GM12878 (cell line): ENCODE data around the gene CFDP1. TPM values are rescaled to one million over a fixed set of nuclear protein-coding genes. Genes with fewer than 3 reads are reported as not detected.

Experiments
- ATAC-seq: fragments of 200-7000 bp; cut with Tn5 transposase; 3 replicates; pipeline ENCODE4 v1.9.1; 2020; ENCODE audit warnings: mild to moderate bottlenecking, moderate library complexity
- BruUV-seq: library from RNA; stranded (reverse); fragments of 400-500 nt; replicated peaks from 2 replicates; lab custom pipeline; 2021; lab: Mats Ljungman, UMichigan
- CTCF ChIA-PET: fragments of 300-600 bp; sonication (Branson Sonifier 250); formaldehyde crosslinking; extraction: SDS; loops from one replicate; lab custom pipeline; 2021; ENCODE audit warnings: inconsistent platforms; lab: Yijun Ruan, JAX
- POLR2A ChIA-PET: fragments of 350-600 bp; formaldehyde crosslinking; extraction: SDS; loops from one replicate; lab custom pipeline; 2021; ENCODE audit warnings: inconsistent platforms; lab: Charles Lee
- RAD21 ChIA-PET: fragments of 300-600 bp; sonication (Branson Sonifier 250); formaldehyde crosslinking; loops from one replicate; lab custom pipeline; 2023; ENCODE audit warnings: antibody characterized with exemption; ENCODE audit not compliant: unreplicated experiment; lab: Charles Lee
- SMC1A ChIA-PET: fragments of 300-600 bp; sonication (Branson Sonifier 250); formaldehyde crosslinking; loops from one replicate; lab custom pipeline; 2023; ENCODE audit not compliant: unreplicated experiment, uncharacterized antibody; lab: Charles Lee
- DNase-seq: peaks from one replicate; pipeline ENCODE4 v3.0.0-alpha.2; 2011; ENCODE audit warnings: low read depth, low spot score
- FAIRE-seq: peaks from 3 replicates; lab custom pipeline; 2011; peaks lifted over from hg19 to GRCh38; lab: Jason Lieb, UNC
- H2AFZ ChIP-seq: 2 replicates; pipeline ENCODE4 v1.6.0; 2011; ENCODE audit warnings: low read depth, low read length, control low read depth; ENCODE audit not compliant: control insufficient read depth
- H3K27ac ChIP-seq: 2 replicates; pipeline ENCODE4 v1.5.1; 2011; ENCODE audit warnings: control low read depth; ENCODE audit not compliant: control insufficient read depth, insufficient read depth
- H3K27me3 ChIP-seq, 2 experiments: replicated peaks in 1 of 2; 2 replicates each; pipeline versions ENCODE4 v1.6.0 to v1.6.1; 2011; ENCODE audit warnings: low read length in 1 of 2; ENCODE audit not compliant: control insufficient read depth in 2 of 2, insufficient read depth in 2 of 2
- H3K36me3 ChIP-seq, 2 experiments: 2 replicates each; pipeline ENCODE4 v1.5.1; 2011; ENCODE audit warnings: low read length in 1 of 2; ENCODE audit not compliant: control insufficient read depth in 2 of 2, insufficient read depth in 2 of 2
- H3K4me1 ChIP-seq: 2 replicates; pipeline ENCODE4 v1.6.1; 2011; ENCODE audit warnings: mild to moderate bottlenecking, low read length, moderate library complexity, mixed read lengths; ENCODE audit not compliant: control insufficient read depth, insufficient read depth
- H3K4me2 ChIP-seq: 2 replicates; pipeline ENCODE4 v1.6.0; 2011; ENCODE audit warnings: control low read depth; ENCODE audit not compliant: control insufficient read depth, insufficient read depth
- H3K4me3 ChIP-seq: fragments of 200-600 bp; sonication (generic); 2 replicates; pipeline ENCODE4 v1.5.1; 2016
- H3K79me2 ChIP-seq: 2 replicates; pipeline ENCODE4 v1.6.0; 2011; ENCODE audit warnings: low read length; ENCODE audit not compliant: control insufficient read depth, insufficient read depth
- H3K9ac ChIP-seq: 2 replicates; pipeline ENCODE4 v1.8.0; 2011; ENCODE audit warnings: low read length, control low read depth, mixed read lengths; ENCODE audit not compliant: control insufficient read depth, insufficient read depth
- H3K9me3 ChIP-seq: replicated peaks from 3 replicates; pipeline ENCODE4 v1.5.1; 2011; ENCODE audit warnings: mild to moderate bottlenecking, low read length; ENCODE audit not compliant: control insufficient read depth, insufficient read depth
- H4K20me1 ChIP-seq: 2 replicates; pipeline ENCODE4 v1.6.0; 2011; ENCODE audit not compliant: control insufficient read depth, insufficient read depth
- E2F8 ChIP-seq: fragments of 450-650 bp; IDR thresholded peaks from 2 replicates; pipeline ENCODE4 v1.6.1; 2018; ENCODE audit warnings: mild to moderate bottlenecking, low read depth, moderate library complexity; ENCODE audit not compliant: partially characterized antibody
- POLR2AphosphoS2 ChIP-seq: IDR thresholded peaks from 2 replicates; pipeline ENCODE4 v1.6.1; 2011; ENCODE audit warnings: low read depth, mild to moderate bottlenecking, low read length, improper control_type of control experiment, moderate library complexity
- POU2F2 ChIP-seq: IDR thresholded peaks from 3 replicates; pipeline ENCODE4 v1.6.1; 2011; ENCODE audit warnings: low read depth, mild to moderate bottlenecking, low read length, borderline replicate concordance
- STAT3 ChIP-seq: IDR thresholded peaks from 2 replicates; pipeline ENCODE4 v1.6.1; 2011; ENCODE audit warnings: low read depth, low read length, improper control_type of control experiment
- TAF1 ChIP-seq: IDR thresholded peaks from 2 replicates; pipeline ENCODE4 v1.6.1; 2011; ENCODE audit warnings: mild to moderate bottlenecking, low read depth, low read length, borderline replicate concordance
- YY1 ChIP-seq: IDR thresholded peaks from 2 replicates; pipeline ENCODE4 v1.6.1; 2011; ENCODE audit warnings: low read depth, mild to moderate bottlenecking, low read length
- ZNF207 ChIP-seq: fragments of 450-650 bp; IDR thresholded peaks from 2 replicates; pipeline ENCODE4 v1.6.1; 2014; ENCODE audit warnings: antibody characterized with exemption, mild to moderate bottlenecking, borderline replicate concordance
- ZNF274 ChIP-seq: IDR thresholded peaks from one replicate; pipeline ENCODE4 v1.8.0; 2011; ENCODE audit not compliant: insufficient read length, insufficient read depth
- WGBS: methylation state at CpG from one replicate; pipeline ENCODE4 v1.1.6; 2016; ENCODE audit warnings: low lambda C conversion rate; ENCODE audit not compliant: insufficient replicate concordance, insufficient coverage; ENCODE audit errors: missing lambda C conversion rate; 5-methylcytosine and 5-hydroxymethylcytosine counted together
- in situ Hi-C: fragments of 300-500 bp; cut with MboI; formaldehyde crosslinking; loops from 9 replicates; pipeline ENCODE4 v1.14.3; 2018; ENCODE audit warnings: mixed read lengths
- intact Hi-C: fragments of 100-400 bp; cut with micrococcal nuclease; formaldehyde crosslinking; loops from one replicate; pipeline ENCODE4 v1.14.2; 2022; ENCODE audit not compliant: unreplicated experiment
- polyA plus RNA-seq, 11 experiments: library from polyadenylated mRNA; depleted of rRNA in 4 of 11; unstranded in 6 of 11; stranded (reverse) in 5 of 11; fragments of >200 nt; fragmentation: Nextera tagmentation in 4 of 11; fragmentation: Illumina TruSeq in 1 of 11; extraction: Ambion mirVana in 4 of 11; extraction: Trizol in 1 of 11; gene quantifications; 1 replicate in 1 of 11; 2 replicates in 10 of 11; pipeline versions ENCODE4 v1.2.1 to v1.2.3, GENCODE V29; 2011 to 2016; ENCODE audit warnings: inconsistent platforms in 2 of 11, missing spikeins in 2 of 11, low read depth in 1 of 11
- total RNA-seq, 4 experiments: library from RNA; depleted of rRNA in 3 of 4; stranded (reverse); fragments of >200 nt in 3 of 4; fragmentation: Illumina TruSeq in 1 of 4; extraction: Trizol in 1 of 4; gene quantifications; 2 replicates each; pipeline versions ENCODE4 v1.2.1 to v1.2.3, GENCODE V29; 2013 to 2021
- TF ChIP-seq, protein P1 (sequence below): fragments of 450-650 bp; IDR thresholded peaks from 2 replicates; pipeline ENCODE4 v1.6.1; 2017; ENCODE audit warnings: mild to moderate bottlenecking, low read depth, inconsistent platforms; ENCODE audit not compliant: poor library complexity, severe bottlenecking

The CFDP1 gene
- total and polyA plus RNA-seq, 10 of the 15 experiments (the other 5 are each of a cell fraction or from before 2014, with no cell fraction given): 22.3 to 64.8 (median 36.7) TPM

DNA sequence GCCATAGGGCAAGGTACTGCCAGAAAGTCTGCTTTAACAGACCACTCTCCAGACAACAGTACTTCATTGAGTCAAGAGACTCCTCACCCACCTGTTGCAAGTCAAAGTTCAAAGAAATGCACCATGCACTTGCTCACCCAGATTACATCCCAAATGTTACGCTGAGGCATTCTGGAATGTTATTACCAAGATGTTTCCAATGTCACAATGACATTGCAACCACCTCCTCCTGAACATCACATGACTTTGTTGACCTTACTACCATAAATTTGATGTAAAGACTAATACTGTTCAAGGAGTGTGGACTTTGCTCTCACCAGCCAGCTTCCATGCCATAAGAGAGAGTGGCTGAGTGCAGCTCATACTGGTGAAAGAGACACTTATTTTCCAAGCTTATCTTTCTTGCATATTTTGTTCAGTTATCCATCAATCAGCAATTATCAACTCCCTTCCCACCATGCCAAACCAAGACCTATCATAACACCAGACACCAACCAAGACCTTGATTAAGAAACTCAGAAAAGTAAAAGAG is 123.3 kb downstream of the CFDP1 start:
- intact Hi-C loops (no loop called here), in situ Hi-C loops (no loop called here)
- Histone ChIP-seq H3K27ac (no peak overlapping the region), H3K4me1 (peaks cover 9% of the 10 kb centered on the region), H3K36me3 (no peaks in the 10 kb centered on the region; a peak in 1 of 4 replicates), H3K4me2 (no peak overlapping the region), H3K9me3 (no peaks in the 10 kb centered on the region), H4K20me1 (no peaks in the 10 kb centered on the region), H3K27me3 (no peaks in the 10 kb centered on the region)
- WGBS: 100% methylated on average over 1 of the region's 1 CpG
- ChIA-PET CTCF (no interaction called here), SMC1A (interaction anchor here (1.1 to 2.0 kb wide), 2 partner anchors 9 to 11 kb away, joined by 3 to 6 read pairs; no protein-coding TSS in a partner anchor), RAD21 (no interaction called here)
- no peak for DNase-seq
- no peak for ATAC-seq
- no peak for FAIRE-seq
- TF ChIP-seq ZNF207 (no peak), YY1 (no peak), E2F8 (no peak), STAT3 (no peak), POU2F2 (no peak), TAF1 (no peak), POLR2AphosphoS2 (no peak), ZNF274 (no peak)
- TF ChIP-seq, protein P1, sequence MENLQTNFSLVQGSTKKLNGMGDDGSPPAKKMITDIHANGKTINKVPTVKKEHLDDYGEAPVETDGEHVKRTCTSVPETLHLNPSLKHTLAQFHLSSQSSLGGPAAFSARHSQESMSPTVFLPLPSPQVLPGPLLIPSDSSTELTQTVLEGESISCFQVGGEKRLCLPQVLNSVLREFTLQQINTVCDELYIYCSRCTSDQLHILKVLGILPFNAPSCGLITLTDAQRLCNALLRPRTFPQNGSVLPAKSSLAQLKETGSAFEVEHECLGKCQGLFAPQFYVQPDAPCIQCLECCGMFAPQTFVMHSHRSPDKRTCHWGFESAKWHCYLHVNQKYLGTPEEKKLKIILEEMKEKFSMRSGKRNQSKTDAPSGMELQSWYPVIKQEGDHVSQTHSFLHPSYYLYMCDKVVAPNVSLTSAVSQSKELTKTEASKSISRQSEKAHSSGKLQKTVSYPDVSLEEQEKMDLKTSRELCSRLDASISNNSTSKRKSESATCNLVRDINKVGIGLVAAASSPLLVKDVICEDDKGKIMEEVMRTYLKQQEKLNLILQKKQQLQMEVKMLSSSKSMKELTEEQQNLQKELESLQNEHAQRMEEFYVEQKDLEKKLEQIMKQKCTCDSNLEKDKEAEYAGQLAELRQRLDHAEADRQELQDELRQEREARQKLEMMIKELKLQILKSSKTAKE: no peak
- TF ChIP-seq, all 136 proteins: peak for 0
- no TSS peak for BruUV-seq
- H2AFZ ChIP-seq: no peak overlapping the region
- H3K9ac ChIP-seq: no peak overlapping the region
- POLR2A ChIA-PET: no interaction called here
- H3K79me2 ChIP-seq: no peaks in the 10 kb centered on the region
- H3K4me3 ChIP-seq: no peak overlapping the region
